NCI-H128 (cell line): ENCODE measurements around the gene MUS81.

Experiments
- DNase-seq: peaks from one replicate; lab custom pipeline; 2025; ENCODE audit not compliant: unreplicated experiment; lab: John Stamatoyannopoulos, UW

MUS81 gene

DNA sequence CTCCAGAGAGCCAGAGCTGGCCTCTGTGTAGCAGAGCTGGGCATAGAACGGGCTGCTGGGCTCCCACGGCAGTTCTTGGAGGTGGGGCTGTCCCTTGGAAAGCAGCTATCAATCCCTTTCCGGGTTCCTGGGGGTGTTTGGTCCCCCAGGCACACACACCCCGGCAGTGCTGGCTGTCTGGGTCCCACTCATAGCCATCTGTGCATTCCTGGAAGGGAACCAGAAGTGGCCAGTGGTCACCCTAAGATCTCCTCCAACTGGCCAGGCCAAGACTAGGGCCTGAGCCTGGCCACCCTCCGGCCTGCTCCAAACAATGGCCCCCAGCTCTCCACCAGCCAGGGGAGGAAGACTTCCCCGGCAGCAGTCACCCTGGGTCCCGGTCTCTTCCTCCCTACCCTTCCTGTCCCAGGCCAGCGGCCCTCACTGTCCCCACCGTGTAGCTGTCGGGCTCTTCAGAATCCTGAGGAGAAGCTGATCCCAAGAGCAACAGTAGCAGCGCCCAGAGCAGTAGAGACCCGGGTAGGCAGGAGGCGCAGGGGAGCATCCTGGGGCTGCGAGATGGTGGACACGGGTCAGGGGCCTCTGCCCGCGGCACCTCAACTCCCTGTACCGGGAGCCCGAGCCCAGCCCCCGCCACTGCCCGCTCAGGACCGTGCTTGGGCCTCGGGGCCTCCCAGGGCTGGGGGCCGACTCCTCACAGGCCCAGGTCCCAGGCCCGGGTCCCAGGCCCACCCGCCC lies 11.7 kb downstream of the MUS81 start:
- DNase-seq: no peak

DNA sequence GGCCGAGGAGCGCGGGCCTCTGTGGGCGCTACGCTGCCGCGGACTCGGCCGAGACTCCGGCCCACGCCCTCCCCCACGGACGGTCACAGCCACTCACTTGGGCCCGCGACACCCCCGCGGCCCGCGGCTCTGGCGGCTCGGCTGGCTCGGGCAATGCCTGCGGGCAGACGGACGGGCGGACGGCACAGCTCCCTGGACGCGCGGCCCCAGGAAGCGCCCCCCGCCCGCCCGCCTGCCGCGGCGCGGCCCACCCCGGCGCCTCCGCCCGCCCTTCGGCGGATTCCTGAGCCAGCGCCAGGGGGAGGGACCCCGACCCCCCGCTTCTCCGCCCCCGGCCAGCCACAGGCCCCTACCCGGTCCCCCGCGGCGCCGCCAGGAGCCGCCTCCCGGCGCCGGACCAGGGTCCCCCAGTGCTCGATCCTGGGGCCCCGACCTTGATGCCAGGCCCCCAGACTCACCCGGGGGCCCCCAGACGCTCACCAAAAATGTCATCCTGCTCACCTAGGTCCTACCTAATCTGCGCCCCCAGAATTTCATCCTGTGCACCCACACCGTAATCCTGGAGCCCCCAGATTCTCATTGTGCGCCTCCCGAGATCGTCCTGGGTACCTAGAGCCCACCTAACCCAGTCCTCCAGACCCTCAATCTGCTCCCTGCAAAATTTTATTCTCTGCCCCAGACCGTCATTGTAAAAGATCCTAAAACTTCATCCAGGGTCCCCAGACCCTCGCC lies 12.5 kb downstream of the MUS81 start, which contains the start of gene EFEMP2:
TSS of gene EFEMP2 (minus strand) at position 215 of the 732 bp plus-strand sequence. CDS start 446 bp downstream, outside the sequence.
- DNase-seq: no peak

DNA sequence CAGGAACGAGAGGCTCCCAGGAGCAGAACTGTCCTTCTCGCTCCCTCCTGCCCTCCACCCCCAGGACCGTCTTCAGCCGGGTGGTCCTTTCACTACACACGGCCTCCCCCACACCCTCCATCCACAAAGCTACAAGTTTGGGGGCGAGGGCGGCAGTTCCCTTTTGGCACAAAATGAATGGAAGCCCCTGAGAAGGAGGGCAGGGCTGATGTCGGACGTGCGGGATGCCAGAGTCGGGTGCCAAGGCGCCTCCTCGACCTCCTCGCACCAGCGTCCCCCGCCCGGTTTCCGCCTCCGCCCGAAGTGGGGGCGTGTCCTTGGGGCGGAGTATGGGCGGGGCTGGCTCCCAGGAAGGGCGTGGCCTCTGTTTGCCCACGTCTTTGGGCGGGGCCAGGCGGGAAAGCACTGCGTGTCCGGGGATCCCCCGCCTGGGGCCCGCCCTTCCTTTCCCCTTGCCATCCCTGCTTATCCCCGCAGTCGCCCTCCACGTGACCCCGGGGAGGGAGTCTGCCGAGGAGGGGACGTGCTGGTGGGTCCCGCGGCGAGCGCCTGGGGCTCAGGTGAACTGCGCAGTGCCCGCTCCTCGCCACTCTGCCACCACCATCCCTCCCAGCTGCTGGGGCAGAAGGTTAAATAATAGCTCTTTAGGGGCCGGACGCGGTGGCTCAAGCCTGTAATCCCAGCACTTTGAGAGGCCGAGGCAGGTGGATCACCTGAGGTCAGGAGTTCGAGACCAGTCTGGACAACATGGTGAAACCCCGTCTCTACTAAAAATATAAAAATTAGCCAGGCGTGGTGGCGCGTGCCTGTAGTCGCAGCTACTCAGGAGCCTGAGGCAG lies 13.3 kb downstream of the MUS81 start:
- DNase-seq: peak; percentile 91

DNA sequence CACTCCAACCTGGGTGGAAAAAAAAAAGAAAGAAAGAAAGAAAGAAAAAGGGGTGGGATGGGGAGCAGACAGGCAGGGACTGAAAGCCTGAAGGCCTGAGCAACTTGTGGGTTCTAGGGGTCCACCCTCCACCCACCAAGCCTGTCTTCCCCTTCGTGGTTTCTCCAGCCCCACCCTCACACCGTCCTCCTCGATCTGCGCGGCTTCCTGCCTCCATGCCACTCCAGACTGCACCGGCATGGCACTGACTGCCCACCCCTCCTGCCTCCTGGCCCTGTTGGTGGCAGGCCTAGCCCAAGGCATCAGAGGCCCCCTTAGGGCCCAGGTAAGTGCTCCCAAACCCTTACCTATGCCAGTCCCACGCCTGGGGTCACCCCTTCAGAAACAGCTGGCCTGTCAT lies 19.4 kb downstream of the MUS81 start, which contains the start of gene CTSW:
TSS of gene CTSW (plus strand) at position 221 of the 400 bp plus-strand sequence. CDS start at position 239, 18 bp downstream.
- DNase-seq: no peak

GRCh38 chr11:65880027-65880426 lies 19.8 kb downstream of the MUS81 start:
- no peak for DNase-seq

DNA sequence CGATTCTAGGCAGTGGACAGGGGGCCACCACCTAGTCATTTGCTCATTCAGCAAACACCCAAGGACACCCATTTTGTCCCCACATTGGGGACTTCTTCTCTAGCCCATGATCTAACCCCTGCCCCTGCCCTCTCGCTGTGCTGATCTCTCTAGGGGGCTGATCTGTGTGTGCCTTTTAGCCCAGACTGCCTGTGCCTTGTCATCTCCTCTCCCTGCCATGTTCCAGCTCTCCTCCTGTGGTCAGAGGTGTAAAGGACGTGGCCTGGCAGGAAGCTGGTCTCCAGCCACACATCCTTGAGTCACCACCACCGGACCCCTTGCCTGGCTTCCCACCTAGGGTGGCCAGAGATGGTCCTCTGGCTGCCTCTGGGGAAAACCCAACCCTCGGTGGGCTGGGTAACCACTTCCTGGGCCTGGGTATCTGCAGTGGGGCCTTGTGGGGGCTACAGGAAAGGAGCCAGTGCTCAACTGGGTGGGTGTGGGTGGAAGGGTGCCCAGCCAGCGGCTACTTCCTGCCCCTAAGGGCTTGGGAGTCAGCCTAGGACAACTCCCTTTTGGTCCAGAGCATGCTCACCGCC lies 20.7 kb downstream of the MUS81 start:
- DNase-seq: no peak

DNA sequence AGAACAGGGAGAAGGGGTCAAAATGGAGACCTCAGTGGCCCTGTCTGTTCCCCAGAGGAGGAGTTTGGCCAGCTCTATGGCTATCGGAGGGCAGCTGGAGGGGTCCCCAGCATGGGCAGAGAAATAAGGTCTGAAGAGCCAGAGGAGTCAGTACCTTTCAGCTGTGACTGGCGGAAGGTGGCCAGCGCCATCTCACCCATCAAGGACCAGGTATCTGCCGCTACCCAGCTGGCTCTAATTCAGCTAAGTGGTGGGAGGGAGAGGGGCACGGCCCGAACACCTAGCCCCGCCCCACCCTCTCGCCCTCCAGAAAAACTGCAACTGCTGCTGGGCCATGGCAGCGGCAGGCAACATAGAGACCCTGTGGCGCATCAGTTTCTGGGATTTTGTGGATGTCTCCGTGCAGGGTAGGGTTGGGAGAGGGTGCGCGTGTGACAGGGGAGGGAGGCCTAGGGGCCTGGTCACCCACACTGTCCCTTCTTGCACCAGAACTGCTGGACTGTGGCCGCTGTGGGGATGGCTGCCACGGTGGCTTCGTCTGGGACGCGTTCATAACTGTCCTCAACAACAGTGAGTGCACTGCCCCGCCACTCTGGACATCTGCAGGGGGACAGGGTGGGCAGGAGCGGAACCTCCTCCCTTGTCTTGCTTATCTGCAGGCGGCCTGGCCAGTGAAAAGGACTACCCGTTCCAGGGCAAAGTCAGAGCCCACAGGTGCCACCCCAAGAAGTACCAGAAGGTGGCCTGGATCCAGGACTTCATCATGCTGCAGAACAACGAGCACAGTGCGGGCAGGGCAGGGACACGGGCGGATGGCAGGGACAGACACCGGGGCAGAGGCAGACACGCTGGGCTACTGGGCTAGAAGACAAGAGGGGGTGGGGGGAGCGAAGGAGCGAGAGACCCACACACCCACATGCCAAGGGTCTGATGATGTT lies 22.2 kb downstream of the MUS81 start:
- no peak for DNase-seq

DNA sequence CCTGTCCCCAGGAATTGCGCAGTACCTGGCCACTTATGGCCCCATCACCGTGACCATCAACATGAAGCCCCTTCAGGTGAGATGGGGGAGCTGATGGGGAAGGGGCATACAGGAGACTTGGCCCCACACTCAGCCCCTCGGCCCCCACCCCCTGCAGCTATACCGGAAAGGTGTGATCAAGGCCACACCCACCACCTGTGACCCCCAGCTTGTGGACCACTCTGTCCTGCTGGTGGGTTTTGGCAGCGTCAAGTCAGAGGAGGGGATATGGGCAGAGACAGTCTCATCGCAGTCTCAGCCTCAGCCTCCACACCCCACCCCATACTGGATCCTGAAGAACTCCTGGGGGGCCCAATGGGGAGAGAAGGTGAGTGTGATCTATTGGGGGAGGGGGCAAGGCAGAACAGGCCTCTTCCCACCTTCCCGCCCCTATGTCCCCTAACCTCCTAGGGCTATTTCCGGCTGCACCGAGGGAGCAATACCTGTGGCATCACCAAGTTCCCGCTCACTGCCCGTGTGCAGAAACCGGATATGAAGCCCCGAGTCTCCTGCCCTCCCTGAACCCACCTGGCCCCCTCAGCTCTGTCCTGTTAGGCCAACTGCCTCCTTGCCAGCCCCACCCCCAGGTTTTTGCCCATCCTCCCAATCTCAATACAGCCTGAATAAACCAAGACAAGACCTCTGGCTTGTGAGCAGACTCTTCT lies 23.0 kb downstream of the MUS81 start:
- DNase-seq: no peak

DNA sequence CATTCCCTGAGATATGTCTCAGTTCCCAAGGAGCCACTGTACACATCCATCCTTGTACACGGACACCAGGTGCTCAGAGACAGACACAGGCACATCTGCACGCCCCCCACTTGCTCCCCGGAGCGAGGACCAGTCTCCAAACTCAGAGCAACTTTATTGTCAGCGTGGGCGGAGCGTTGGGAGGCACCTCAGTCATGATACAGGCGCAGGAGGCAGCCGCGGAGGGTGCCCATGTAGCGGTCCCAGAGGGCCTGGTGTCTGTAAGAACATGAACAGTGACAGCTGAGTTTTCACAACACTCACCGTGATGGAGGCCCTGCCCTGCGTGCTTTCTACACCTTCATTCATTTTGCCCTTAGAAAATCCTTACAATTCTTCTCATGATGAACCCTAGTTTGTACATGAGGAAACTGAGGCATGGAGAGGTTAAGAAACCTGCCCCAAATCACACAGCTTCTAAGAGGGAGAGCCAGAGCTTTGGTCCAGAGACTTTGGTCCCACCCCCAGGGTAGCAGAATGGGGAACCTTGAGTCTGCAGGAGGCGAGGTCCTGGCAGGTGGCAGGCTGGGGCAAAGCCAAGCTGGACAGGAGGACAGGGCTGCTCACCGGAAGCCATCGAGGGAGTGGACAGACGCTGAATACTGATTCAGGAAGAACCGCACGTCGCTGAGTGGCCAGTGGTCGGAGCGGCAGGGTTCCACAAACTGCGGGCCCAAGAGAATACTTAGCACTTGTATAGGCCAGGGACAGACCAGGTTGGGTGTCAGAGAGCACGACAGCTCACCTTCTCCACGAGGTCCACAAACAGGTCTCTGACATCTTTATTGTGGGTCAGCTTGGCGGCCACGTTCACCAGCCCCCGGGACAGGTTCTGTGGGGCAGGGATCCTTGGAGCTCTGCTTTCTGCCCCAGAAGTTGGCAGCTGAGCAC lies 23.8 kb downstream of the MUS81 start:
- DNase-seq: no peak

DNA sequence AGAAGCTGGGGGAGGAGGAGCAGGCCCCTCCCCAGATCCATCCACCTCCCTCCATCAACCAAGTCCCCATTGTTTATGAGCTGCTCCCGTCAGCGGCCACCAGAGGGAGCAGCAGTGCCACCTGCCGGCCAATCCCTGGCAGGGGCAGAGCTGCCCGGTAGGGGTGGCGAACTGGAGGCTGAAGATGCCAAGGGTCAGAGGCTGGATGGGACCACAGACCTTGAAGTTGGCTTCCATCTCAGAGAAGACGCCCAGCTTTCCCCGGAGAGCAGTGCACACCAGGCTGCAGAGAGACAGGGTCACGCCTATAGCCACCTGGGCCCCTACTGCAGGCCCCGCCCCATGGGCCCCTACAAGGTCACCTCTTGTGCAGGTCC lies 24.5 kb downstream of the MUS81 start:
- DNase-seq: peak; percentile 57

- DNase-seq: no peak
These were observed 25.0 kb downstream of the MUS81 start for GRCh38 chr11:65885231-65885630.

DNA sequence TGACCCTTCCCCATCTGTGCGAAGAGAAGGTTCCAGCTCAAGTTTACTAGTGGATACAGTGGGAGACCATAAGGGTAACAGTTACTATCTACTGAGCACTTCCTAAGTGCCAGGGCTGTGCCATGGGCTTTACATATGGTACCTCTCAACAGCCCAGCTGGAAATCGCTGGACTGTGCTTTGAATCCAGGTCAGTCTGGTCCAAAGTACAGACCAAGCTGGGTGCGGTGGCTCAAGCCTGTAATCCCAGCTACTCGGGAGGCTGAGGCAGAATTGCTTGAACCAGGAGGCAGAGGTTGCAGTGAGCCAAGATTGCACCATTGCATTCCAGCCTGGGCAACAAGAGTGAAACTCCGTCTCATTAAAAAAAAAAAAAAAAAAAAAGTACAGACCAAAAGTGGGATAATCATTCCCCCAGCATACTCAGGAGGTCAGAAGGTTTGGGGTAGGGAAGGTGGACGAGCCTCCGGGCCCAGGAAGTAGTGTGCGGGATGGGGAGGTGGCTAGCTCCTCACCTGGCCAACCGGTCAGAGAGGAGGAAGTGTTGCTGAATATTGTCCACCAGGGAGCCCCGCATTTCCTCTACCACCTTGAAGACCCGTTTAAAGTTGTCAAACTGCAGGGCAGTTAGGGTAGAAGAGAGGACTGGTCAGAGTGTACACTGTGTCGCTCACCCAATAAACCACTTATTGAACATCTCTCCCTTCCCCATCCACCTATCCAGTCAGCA lies 25.7 kb downstream of the MUS81 start:
- no peak for DNase-seq

DNA sequence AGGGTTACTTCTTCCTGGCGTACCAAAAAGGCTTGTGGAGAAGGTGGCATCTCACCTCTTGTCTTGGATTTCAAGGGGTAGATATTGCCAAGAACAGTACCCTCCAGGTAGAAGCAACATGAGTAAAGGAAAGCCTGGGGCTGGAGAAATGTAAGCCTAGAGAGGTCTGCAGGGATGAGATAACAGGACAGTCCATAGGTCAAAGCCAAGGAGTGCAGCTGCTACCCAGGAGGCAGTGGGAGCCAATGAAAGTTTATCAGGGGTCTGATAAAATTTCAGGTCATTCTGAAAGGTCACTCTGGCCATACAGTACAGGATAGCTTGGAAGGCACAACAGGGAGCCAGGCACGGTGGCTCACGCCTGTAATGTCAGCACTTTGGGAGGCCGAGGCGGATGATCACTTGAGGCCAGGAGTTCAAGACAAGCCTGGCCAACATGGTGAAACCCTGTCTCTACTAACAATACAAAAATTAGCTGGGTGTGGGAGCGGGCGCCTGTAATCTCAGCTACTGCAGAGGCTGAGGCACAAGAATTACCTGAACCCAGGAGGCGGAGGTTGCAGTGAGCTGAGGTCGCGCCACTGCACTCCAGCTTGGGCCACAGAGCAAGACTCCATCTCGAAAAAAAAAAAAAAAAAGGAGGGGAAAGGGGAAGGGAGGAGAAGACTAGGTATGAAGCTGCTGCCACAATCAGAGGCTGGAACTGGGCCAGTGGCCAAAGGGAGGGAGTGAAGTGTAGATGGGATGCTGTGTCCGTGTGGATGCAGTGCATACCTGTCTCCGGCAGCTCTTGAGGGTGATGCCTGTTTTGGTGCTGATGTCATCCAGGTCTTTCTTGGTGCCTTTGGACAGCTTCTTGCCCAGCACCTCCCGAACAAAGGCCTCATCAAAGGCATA lies 26.8 kb downstream of the MUS81 start:
- no peak for DNase-seq

- DNase-seq: no peak
These were observed 27.5 kb downstream of the MUS81 start for GRCh38 chr11:65887723-65888162.

DNA sequence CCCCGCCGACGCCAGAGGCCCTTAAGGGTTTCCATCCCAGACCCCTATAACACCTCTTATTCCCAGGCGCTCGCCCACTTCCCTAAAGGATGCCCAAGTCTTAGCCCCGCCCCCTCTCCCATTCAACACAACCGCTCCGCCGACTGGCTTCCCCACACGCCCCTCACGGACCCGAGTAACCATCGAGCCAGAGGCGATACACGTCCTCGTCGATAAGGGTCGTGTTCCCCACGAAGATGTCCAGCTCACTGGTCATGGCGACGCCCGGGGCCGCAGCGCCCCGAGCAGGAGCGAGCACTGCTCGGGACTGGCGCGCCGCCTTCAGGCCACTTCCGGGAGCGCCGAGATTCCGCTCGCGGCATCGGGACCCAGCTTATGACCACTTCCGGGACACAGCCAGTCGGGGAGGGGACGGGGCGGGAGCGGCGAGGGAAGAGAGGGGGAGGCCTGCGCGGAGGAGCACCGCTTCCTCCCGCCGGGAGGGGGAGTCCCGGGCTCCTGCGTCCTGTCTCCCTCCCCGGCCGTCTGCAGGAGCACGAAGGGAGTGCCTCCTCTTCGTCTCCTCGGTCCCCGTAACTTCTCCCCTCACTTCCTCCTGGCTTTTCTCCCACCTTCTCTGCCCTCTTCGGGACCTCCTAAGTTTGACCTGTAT lies 28.1 kb downstream of the MUS81 start, which contains the start of gene FIBP:
TSS of gene FIBP (minus strand) at position 309 of the 652 bp plus-strand sequence. CDS start at position 256, 53 bp downstream.
- peak; percentile 83 for DNase-seq
